Type B pancreatic cell (in vitro differentiated cells): Measurements from ENCODE around the gene PLB1. TPM values are rescaled to one million over a fixed set of nuclear protein-coding genes. Genes with fewer than 3 reads are reported as not detected.
"Not testable (repeated sequence)": the region's sequence is repeated elsewhere in the genome, so short reads cannot be mapped to it uniquely, and the experiment has no call there.

ENCODE experiments used
- DNase-seq: peaks from one replicate; pipeline ENCODE4 v3.0.0; 2021; ENCODE audit warnings: mixed read lengths; ENCODE audit not compliant: unreplicated experiment; ENCODE audit errors: extremely low spot score
- H3K27ac Mint-ChIP-seq: 2 replicates; pipeline ENCODE4 v1.8.0; 2021; ENCODE audit warnings: mild to moderate bottlenecking, mixed read lengths
- H3K27me3 Mint-ChIP-seq: 2 replicates; pipeline ENCODE4 v1.8.0; 2021; ENCODE audit warnings: mixed read lengths
- H3K36me3 Mint-ChIP-seq: 2 replicates; pipeline ENCODE4 v1.8.0; 2021; ENCODE audit warnings: mixed read lengths
- H3K4me1 Mint-ChIP-seq: one replicate; pipeline ENCODE4 v1.8.0; 2021; ENCODE audit warnings: mixed read lengths; ENCODE audit not compliant: unreplicated experiment
- H3K4me3 Mint-ChIP-seq: 2 replicates; pipeline ENCODE4 v1.8.0; 2021; ENCODE audit warnings: mild to moderate bottlenecking, mixed read lengths
- H3K9me3 Mint-ChIP-seq: 2 replicates; pipeline ENCODE4 v1.8.0; 2021; ENCODE audit warnings: mixed read lengths
- total RNA-seq: library from RNA; stranded (reverse); gene quantifications from 2 replicates; pipeline ENCODE4 v1.2.1, GENCODE V29; 2021; ENCODE audit warnings: low replicate concordance
- TF ChIP-seq, protein P1 (sequence below): fragments of 200-600 bp; sonication (generic); conservative IDR thresholded peaks from 2 replicates; pipeline ENCODE4 v1.5.0; 2021; ENCODE audit warnings: antibody characterized with exemption, mild to moderate bottlenecking

PLB1 gene
- total RNA-seq, 1 donor from 2014 or later: 1.9 TPM

DNA sequence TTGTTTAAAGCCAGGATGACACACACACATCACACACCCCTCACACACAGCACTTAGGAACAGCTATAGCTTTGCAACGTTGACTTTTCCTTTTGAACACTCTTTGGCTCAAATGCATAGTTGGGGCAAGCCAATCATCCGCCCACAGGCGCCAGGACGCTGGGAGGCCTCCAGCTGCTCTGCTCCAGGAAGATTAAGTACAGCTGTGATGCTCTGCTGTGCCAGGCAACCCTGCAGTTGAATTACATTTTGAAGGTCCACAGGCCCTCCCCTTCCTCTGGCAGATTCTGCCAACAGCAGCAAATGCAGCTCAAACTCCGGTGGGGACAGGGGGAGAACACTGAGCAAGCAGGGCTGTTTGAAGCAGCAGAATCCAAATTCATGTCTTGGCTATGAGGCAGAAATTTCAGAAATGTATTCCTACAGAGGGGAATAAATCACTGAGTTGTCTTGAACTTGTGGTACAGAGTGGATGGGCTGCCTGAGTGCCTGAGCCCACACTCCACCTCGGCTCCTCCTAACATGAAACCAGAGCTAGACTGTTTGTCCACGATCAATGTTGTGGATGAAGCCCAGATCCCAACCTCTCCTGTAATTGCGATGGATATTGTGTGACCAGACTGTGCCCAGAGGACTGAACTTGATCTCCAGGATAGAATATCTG is 169.3 kb downstream of the PLB1 start:
- Mint-ChIP-seq H3K27ac (peak overlapping the region; percentile 79), H3K4me3 (peak overlapping the region; percentile 38)

DNA sequence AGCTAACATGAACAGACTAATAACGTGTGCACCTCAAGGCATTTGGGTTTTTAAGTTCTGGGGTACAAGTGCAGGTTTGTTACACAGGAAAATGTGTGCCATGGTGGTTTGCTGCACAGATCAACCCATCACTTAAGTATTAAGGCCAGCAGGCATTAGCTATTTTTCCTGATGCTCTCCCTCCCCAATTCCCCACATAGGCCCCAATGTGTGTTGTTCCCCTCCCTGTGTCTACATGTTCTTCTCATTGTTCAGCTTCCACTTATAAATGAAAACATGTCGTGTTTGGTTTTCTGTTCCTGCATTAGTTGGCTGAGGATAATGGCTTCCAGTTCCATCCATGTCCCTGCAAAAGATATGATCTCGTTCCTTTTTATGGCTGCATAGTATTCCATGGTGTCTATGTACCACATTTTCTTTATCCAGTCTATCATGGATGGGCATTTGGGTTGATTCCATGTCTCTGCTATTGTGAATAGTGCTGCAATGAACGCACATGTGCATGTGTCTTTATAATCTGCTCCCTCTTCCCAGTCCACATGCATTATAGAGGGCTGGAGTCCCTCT is 170.0 kb downstream of the PLB1 start:
- DNase-seq, H3K27me3 Mint-ChIP-seq, H3K36me3 Mint-ChIP-seq, H3K9me3 Mint-ChIP-seq: not testable (repeated sequence)
- peaks cover 54% of the 10 kb centered on the region for H3K4me1 Mint-ChIP-seq
- H3K4me3 Mint-ChIP-seq: peak overlapping the region; percentile 1
- H3K27ac Mint-ChIP-seq: peak overlapping the region; percentile 79

More for the DNA sequence above, 169.3 kb downstream of the PLB1 start:
- TF ChIP-seq, protein P1, sequence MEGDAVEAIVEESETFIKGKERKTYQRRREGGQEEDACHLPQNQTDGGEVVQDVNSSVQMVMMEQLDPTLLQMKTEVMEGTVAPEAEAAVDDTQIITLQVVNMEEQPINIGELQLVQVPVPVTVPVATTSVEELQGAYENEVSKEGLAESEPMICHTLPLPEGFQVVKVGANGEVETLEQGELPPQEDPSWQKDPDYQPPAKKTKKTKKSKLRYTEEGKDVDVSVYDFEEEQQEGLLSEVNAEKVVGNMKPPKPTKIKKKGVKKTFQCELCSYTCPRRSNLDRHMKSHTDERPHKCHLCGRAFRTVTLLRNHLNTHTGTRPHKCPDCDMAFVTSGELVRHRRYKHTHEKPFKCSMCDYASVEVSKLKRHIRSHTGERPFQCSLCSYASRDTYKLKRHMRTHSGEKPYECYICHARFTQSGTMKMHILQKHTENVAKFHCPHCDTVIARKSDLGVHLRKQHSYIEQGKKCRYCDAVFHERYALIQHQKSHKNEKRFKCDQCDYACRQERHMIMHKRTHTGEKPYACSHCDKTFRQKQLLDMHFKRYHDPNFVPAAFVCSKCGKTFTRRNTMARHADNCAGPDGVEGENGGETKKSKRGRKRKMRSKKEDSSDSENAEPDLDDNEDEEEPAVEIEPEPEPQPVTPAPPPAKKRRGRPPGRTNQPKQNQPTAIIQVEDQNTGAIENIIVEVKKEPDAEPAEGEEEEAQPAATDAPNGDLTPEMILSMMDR: no peak
- H3K4me1 Mint-ChIP-seq: peaks cover 48% of the 10 kb centered on the region
- no peaks in the 10 kb centered on the region for H3K9me3 Mint-ChIP-seq
- H3K27me3 Mint-ChIP-seq: no peaks in the 10 kb centered on the region
- no peaks in the 10 kb centered on the region for H3K36me3 Mint-ChIP-seq
- no peak for DNase-seq

DNA sequence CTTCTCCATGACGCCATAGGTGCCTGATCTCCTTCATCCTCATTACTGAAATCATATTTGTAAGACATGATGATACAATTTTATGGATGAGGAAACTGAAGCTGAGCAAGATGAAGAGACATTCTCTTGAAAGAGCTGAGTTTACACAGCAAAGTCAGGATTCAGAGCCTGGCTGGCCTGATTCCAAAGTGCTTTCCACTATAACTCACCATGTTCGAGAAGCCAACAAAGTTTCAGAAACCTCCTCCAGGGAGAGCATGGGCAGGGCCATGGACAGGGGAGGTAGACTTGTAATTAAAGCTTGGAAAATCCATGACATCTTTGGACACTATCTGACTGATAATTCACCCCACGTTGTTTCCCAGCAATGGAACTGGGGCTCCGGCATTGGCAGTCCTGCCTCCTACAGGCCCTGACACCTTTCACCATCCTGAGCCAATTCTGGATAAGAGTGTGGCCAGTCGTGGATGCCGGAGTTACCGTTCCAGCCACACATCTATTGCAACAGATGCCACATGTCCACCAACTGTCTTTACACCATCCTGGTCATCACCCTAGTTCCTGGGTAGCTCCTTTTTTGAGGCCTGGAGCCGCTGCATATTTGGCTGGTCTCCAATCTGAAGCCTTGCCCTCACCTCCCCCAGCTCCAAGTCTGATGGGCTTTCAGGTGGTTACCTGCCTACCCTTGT is 170.8 kb downstream of the PLB1 start:
- Mint-ChIP-seq H3K4me1 (peaks cover 57% of the 10 kb centered on the region), H3K4me3 (no peak overlapping the region), H3K27me3 (no peaks in the 10 kb centered on the region), H3K36me3 (peaks cover 2% of the 10 kb centered on the region), H3K27ac (no peak overlapping the region), H3K9me3 (peaks cover 2% of the 10 kb centered on the region)
- DNase-seq: no peak
- TF ChIP-seq, protein P1: no peak

DNA sequence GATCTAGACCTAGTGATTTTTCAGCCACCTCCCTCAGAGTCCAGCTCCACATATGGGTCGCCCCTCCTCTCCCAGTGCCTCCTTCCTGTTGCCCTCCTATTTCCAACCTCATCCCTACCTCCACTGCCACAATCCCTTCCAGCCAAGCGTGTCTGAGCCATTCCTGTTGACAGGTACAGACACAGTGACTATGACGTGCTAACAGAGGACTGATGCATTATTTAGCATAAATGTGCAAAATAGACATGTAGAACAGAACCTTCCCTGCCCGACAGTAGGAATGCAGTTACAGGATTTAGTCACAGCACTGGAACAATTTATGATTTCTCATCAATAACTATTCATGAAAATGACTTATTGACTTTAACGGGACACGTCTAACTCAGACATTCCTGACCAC is 171.4 kb downstream of the PLB1 start:
- peaks cover 9% of the 10 kb centered on the region for H3K9me3 Mint-ChIP-seq
- no peak for DNase-seq
- no peak overlapping the region for H3K27ac Mint-ChIP-seq
- H3K4me3 Mint-ChIP-seq: no peak overlapping the region
- peaks cover 54% of the 10 kb centered on the region for H3K4me1 Mint-ChIP-seq
- TF ChIP-seq, protein P1: no peak
- H3K27me3 Mint-ChIP-seq: no peaks in the 10 kb centered on the region
- H3K36me3 Mint-ChIP-seq: peaks cover 5% of the 10 kb centered on the region

DNA sequence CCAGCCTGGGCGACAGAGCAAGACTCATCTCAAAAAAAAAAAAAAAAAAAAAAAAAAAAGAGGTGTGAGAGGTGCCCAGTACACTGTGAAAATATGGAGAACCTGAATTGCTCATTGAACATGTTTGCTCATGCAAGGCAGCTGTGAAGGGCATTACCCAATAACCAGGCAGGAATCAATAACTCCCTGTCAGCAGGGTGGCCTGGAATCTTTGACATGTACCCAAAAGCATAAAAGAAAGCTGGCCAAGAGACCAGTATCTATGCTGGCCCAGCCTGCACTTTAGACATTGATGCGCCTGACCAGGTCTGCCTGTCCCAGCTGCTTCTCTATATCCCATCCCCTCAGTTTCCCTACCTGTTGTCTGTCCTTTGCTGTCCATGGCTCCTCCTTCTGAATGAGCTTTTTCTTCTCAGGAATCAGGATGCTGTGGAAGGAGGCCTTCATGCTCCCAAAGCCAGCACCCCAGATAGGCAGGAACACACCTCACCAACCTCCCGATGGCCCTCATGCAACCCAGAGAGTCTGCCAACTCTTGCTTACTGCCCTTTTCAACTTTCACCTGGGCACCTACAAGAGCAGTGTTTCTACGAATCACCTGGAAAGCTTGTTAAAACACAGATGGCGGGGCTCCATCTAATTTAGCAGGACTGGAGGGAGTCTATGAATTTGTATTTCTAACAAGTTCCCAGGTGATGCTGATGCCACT is 172.4 kb downstream of the PLB1 start:
- no peak overlapping the region for H3K27ac Mint-ChIP-seq
- H3K4me3 Mint-ChIP-seq: no peak overlapping the region
- TF ChIP-seq, protein P1: no peak
- peaks cover 16% of the 10 kb centered on the region for H3K9me3 Mint-ChIP-seq
- H3K4me1 Mint-ChIP-seq: peaks cover 44% of the 10 kb centered on the region
- no peak for DNase-seq
- H3K36me3 Mint-ChIP-seq: peaks cover 5% of the 10 kb centered on the region
- no peaks in the 10 kb centered on the region for H3K27me3 Mint-ChIP-seq
